Fibroblast of lung (primary cell): ENCODE results near the gene POLR2A.
"Not testable (repeated sequence)": the region's sequence is repeated elsewhere in the genome, so short reads cannot be mapped to it uniquely, and the experiment has no call there.

Experiments used
- CTCF ChIP-seq, 2 donors: IDR thresholded peaks in 1 of 2; conservative IDR thresholded peaks in 1 of 2; 1 replicate in 1 of 2; 2 replicates in 1 of 2; pipeline ENCODE4 v1.5.1; 2011 to 2012; ENCODE audit warnings: low read length in 2 of 2, control low read depth in 1 of 2, inconsistent platforms in 1 of 2, low read depth in 1 of 2, mild to moderate bottlenecking in 1 of 2
- EZH2 ChIP-seq: IDR thresholded peaks from 2 replicates; pipeline ENCODE4 v1.5.1; 2012; ENCODE audit warnings: low read length, control low read depth, mild to moderate bottlenecking; ENCODE audit errors: missing control alignments

GRCh38 chr17:7481275-7481674 is 2.9 kb upstream of the POLR2A start, which contains the start of gene SLC35G6:
- not testable (repeated sequence) for TF ChIP-seq CTCF (conservative IDR thresholded peaks at IDR 0.05 in 1 of 2, IDR thresholded peaks at IDR 0.05 in 1 of 2; ENCODE audit: low read depth in 1 of 2, low read length in 2 of 2); EZH2
